NCI-H774 (cell line): ENCODE results near the gene RTL10.
"Not testable (repeated sequence)": the region's sequence is repeated elsewhere in the genome, so short reads cannot be mapped to it uniquely, and the experiment has no call there.

Source experiments
- DNase-seq: peaks from one replicate; lab custom pipeline; 2025; lab: John Stamatoyannopoulos, UW

RTL10 gene

DNA sequence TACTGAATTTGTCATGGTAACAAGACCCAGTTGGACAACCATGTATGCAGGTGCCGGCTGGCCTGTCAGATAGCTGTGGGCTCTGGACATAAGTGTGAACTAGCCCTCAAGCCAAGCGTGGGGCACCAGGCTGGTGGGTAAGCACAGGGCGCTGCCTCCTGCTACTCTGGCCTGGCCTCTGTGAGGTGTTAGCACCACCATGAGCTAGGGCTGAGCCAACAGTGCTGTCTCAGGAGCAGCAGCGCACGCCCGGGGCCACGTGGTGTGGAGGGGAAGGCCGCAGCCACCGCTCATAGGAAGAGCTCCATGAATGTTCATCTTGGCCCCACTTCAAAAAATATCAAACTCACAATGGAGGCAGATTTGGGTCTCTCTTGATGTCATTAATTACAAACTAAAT is 35.3 kb upstream of the RTL10 start:
- no peak for DNase-seq

DNA sequence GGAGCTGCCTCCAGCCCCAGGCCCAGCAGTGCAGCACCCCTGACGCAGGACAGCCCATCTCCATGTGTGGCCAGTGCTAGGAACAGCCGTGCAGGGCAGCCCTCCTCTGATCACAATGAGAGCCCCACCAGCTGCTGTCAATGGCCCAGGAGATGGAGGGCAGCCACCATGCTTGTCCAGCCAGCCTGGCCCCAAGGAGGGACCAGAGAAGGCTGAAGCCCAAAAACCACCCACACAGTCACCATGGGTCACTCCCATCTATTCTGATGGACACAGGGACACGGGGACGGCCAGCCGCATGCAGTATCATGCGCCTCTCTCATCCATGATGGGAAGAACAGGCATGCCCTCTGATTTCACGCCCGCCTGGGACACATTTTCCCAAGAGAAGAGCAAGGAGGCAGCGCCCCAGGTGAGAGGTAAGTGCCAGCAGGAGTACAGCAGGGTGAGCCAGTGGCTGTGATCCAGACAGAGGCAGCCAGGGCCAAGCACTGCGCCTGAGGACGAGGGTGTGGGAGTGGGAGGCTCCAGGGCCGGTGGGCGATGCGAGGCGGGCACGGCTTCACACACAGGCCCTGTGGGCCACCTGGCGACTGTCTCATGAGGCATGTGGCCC is 33.6 kb upstream of the RTL10 start:
- no peak for DNase-seq

DNA sequence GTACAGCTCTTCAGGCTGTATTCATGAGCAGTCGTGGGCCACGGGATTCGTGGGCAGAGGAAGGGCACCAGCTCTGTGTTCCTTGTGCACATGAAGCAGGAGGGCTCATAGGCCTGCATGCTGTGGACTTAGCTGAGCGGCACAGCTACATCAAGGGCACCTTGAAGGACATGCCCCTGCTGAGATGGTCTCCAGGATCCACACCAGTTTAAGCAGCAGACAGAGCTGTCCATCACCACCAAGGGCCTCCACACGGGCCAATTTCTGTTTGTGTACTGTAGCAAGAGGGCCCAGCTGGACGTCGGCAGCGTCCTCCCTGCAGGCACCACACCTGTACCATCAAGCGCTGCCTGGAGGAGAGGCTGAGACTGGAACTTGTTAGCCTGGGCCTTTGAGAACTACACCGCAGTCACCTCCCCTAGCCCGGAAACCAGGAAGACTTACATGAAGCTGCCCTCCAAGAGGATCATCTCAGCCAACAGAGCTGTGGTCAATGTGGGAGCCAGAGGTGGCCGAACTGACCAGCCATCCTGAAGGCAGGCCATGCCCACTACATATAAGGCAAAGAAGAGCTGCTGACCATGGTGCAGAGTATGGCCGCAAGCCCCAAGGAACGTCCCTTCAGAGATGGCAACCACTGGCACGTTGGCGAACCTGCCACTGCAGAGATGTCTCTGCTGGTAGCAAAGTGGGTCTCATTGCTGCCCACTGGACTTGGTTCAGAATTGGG is 32.7 kb upstream of the RTL10 start:
- no peak for DNase-seq

DNA sequence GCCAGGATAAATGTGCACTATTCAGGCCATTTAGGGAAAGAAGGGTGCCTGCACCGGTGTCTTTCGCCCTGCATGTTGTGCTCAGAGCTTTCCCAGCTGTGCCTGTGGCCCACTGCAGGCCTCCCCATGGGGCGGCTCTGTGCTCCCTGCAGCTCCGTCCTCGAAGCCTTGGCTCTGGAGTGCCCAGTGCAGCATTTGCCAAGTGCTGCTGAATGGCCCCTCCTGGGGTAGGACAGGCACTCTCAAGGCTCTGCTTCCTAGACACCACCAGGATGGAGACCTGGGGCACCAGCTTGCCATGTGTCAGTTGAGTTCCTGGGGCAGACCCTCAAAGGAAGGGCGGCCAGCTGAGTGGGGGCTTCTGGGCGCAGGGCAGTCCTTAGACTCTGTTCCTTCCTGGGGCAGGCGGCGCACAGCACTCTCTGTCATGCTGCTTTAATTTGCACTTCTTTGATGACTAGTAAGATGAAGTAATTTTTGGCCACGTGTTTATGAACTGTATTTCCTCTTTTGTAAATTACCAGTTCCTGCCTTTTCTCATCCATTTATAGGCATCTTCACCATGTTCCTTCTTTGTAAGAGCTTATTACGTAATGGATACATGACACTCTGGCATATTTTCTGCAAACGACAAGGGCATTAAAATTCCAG is 32.1 kb upstream of the RTL10 start:
- DNase-seq = no peak

DNA sequence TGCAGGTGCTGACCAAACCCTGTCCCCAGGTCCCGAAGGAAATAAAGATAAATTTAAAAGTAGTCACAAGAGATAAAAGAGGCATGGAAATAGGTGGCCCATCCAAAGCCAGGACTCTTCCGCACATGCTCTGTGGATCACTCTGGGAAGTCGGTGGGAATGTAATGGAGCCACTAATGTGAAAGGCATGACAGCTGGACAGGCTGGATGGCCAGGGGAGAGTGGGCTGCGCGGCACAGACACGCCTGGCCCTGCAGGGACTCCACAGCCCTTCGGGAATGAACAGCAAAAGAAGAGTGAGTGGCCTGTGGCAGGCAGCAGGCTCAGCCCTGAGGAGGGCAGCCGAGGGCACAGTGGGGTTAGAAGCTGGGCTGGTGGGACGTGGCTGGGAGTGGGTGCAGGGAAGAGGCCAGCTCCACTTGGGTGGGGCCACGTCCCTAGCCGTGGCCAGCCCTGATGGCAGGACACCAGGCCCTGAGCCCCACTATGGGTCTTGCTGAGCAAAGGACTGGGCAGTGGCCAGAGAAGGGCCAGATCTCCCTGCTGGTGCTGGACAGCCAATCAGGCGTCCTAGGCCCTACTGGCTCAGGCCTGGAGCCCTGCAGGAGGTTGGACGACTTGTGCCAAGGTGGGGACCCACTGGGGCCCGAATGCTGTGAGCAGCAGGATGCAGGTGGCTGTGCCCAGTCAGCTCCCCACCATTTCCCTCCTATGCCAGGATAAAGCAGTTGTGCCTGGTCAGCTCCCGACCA is 31.3 kb upstream of the RTL10 start:
- no peak for DNase-seq

DNA sequence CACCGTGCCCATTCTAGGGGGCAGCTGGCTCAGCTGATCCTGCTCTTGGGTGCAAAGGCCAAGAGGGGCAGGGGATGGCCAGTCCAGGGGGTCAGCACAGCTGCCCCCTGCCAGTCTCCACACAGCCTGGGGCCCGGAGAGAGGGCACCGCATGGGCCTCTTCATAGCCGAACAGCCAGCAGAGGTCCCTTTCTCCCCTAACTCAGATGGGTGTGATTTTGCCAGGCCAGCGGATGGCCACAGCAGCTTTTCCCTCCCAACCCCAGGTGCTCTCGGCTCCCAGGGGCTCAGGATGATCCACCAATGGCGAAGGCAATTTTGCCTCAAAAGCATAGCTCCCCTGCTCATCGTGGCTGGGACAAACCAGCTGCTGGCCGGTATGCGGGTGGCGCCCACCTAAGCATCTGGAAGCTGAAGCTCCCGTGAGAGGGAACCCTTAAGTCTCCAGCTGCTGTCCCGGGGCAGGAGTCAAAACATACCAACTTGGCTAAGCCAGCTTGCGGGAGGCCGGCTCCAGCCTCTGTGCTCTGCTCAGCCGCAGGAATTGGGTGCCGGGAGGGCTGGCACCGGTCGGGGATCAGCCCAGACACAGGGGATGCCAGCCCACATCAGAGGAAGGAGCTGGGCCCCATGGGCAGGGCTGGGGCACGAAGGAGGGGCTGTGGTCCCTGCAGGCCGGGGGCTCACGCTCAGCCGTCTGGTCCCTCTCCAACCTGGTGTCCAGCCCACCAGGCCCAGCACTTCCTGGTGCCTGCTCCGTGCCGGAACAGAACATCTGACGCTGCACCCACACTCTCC is 30.5 kb upstream of the RTL10 start:
- DNase-seq = no peak

DNA sequence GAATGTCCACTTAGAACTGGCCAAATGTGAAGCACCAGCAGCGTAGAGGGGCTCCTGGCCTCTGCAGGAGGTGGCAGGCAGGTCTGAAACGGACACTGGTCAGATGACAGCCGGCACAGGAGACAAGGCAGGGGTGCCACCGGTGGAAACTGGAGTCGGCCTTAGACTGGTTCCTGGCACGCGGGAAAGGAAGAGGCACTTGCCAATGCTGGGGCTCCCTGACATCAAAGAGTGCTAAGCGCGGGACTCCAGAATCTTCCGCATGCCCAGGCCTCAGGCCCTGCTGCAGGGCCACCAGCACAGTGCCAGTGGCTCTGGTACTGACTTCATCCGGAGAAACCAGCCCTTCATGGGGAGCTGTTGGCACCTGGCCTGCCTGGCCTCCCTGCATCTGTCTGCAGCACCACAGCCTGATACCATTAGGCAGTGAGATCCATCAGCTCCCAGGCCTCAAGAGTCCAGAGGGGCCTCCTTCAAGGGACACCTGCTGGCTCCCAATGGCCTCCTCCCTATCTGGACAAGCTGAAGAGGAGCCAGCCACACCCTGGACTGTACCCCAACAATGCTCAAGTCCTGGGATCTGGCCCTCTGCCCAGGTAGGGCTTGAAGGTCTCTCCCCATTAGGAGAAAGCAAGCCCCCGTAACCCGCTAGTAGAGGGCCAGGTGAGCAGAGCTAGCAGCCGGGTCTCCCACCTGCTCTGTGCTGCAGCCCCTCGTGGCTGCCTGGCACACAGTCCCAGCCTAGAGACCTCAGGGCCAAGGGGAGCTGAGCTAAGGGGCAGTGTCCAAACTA is 29.7 kb upstream of the RTL10 start:
- no peak for DNase-seq

DNA sequence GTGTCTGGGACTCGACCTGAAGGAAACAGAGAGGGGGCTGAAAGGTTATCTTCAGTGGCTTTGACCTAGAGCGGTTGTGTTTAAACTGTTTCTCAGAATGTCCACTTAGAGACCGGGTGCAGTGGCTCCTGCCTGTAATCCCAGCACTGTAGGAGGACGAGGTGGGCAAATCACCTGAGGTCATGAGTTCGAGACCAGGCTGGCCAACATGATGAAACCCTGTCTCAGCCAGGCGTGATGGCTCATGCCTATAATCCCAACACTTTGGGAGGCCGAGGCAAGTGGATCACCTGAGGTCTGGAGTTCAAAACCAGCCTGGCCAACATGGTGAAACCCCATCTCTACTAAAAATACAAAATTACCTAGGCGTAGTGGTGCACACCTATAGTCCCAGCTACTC is 28.8 kb upstream of the RTL10 start:
- not testable (repeated sequence) for DNase-seq

DNA sequence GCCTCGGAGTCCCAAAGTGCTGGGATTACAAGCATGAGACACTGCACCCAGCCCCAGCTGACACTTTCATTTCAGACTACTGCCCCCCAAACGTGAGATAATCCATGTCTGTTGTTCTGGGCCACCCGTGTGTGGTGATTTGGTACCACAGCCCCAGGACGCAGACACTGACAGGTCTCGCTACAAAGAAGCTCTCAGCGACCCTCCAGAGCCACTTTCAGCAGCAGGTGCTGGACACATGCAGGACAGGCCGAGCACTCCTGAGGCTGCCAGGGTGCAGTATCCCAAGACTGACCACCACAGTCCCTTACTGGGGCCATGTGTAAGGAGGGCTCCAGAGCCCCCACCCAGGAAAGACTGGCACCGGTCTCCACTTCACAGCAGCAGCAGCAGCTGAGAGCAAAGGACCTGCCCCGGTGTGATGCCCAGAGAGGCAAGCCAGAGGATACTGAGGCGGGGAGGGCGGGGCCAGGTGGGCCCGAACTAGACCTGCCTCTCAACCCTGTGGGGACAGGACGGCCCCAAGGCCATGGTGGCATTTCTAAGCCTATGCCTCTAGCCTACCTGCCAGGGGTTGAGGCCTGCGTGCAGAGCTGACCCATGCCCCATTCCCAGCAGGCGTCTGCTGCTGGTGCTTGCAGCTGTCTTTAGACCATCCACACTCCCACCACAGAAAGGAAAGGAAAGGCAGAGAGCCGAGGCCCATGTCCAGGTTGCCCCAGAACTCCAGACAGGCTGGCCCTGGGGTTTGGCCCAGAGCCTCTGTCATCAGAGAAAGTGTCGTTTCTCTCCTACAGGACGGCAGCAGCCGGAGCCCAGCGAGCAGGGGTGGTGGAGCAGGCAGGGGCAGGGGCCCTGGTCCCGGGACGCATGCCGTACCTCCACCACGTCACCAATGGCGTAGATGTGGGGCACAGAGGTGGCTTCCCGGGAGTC is 28.0 kb upstream of the RTL10 start:
- DNase-seq = no peak

DNA sequence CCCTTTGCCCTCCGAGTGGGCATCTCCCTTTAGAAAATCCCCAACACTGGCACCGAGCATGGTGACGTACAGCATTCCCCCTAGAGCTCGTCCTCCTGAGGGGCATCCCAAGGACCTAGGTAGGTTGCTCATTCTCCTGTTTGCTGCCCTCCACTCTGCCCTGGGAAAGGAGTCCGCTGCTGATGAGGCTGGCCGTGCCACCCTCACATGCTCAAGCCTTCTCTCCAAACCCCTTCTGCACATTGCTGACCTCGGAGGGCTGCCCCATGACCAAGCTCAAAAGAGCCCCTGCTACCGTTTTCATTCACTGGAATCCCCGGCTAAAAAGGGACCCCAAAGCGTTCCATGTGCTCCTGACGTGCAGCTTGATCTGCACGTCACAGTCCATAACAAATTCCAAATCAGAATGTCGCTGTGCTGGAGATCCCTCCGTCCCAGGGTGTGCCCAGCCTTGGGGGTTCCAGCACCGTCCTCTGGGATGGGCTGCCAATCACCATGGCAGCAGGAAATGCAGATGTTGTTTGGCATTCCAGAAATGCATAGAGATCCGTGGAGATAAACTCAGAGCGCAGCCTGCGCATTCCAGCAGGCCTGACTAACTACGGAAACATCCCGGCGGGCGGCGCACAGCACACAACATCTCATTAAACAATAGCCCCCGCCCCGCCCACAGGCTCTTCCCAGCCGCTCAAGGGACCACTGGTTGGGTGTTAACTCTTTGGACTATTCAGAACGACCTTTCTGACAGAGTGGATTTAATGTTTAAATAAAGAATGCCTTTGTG is 26.3 kb upstream of the RTL10 start:
- no peak for DNase-seq

DNA sequence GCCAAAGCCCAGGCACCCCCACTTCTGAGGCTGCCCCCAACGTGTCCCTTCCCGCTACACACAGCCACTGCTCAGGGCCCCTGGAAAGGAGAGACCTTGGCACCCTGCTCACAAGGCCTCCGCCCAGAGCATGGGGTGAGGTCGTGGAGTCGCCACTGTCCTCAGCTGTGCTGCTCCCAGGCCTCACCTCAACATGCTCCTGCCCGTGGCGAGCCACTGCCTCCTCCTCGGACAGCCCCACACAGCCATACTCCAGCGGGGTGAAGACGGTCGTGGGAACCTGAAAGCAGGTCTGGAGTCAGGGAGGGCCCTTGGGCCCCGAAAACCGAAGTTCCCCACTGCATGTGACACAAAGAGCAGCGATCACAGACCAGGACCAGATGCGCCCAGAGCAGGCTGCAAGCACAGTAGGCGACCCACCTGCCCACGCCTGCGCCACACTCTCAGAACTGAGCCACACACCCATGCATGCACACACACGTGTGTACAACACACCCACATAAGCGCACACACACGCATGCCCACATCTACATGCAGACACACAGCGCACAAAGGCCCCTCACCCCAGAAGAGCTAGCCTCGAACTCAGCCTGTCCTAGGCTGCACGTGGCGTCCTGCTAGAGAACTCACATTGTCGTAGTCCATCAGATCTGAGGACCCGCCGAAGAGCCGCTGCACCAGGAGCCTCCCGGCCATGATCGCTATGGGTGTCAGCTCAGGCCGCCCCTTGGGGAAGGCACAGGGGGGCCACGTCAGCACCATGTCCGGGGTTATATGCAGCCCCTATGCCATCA is 25.5 kb upstream of the RTL10 start:
- no peak for DNase-seq

DNA sequence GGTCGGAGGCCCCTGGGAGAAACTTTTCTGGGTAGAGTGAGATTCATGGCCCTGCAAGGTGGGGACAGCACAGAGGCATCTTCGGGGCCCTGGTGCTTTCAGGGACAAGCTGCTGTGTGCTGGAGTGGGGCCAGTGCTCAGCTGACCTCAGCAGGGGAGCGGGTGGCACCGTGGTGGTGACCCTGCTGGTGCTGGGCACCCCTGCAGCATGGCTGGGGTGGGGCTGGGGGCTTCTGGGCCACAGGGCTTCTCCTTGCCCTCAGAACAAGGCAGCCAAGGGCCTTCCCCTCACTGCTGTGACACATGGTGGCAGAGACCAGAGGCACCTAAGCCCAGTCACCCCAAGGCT is 24.9 kb upstream of the RTL10 start:
- DNase-seq = no peak

DNA sequence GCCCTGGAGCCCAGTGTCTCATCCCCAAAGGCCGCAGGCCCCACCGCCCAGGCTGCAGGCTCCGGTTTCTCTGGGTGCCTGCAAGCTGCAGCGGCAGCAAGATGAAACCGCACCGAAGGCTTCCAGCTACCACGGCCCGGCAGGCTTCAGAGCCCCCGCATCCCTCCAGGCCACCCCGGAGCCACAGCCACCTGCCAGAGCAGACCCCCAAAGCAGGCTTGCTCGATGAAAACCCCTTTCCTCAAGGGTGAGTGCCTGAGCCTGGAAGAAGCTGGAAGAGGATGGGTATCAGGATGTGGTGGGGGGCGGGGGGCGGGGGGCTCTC is 24.5 kb upstream of the RTL10 start:
- no peak for DNase-seq

DNA sequence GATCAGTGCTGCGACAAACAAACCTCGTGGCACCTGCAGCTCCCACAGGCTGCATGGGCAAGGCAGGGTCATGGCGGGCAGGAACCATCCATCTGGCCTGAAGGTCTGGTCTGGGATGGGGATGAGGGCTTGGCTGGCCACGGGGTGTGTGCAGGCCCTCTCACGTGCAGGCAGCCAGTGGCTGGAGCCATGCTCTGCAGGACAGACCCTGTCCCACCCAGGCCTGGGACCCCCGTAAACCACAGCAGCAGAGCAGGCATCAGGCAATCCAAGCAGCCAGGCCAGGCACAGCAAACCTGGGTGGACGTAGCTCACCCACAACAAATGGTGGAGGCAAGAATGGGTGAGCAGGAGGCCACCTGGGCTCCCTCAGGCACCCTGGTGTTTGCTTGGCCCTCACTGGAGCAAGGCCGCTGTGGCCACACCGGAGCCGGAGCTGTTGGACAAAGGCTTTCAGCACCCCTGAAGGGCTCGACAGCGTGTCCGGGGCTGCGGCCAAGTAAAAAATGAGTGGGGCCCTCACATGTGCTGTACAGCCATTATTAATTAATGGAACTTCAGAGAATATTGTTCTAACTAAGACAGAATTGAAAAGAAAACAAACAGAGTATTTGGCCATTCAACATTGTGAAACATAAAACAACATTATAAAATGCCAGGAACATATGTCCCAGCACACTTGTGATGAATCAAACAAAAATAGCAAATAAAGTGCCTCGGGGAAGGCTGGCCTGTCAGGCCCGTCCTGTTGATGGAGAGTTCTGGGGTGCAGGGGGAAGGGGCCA is 24.0 kb upstream of the RTL10 start:
- no peak for DNase-seq

DNA sequence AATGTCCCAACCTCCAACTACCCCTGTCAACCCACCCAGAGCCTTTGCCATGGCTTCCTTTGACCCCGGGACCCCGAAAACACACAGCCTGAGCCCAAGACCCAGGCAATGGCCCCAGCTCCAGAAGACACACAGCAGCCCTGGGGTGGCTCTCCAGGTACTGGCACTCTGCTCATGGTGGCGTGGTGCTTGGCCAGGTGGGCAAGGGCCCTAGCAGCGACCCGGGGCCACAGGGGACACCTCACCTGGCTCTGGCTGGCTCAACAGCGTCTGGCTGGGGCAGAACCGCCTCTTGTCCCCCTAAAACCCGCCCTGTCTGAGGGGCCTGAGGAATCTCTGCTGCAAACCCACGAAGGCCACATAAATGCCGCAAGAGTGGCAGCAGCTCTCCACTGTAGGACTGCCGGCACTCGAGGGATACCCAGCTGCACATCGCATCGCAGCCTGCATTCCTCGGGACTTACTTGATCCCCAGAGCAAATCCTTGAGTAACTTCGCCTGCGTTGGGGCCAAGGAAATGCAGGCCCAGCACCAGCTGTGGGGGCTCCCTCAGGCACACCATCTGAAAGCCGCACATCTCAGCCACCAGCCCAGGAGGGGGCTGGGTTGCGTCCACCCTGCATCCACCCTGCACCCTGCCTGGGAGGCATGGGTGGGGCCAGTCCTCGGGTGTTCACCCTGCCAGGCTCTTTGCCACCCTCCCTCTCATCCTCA is 23.1 kb upstream of the RTL10 start:
- DNase-seq = no peak

DNA sequence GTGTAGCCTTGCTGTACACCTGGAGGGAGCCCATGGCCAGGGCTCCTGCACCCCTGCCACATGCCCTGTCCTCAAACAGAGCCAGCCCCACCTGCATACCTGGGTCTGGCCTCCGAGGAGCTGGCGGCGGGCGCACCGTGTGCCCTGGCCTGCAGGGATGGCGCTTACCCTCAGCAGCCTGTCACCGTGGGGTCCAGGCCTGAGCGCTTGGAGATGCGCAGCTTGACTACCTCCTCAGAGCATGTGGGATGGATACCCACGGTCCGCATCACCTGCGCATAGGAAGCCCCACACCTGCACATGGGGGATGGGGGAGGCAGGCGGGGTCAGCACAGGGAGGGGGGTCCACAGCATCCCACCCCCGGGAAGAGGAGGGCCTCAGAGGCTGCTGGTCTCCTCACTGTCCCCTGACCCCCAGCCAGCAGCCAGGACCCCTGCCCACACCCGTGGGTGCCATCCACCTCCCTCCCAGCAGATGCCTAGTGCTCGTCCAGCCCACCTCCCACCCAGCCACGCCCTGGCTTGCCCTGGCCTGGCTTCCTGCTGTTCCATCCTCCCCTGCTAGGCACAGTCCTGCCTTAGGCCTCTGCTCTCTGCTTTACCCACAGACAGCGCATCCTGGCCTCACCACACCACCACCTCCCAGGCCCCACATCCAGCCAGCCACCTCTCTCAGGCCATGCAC is 22.4 kb upstream of the RTL10 start:
- no peak for DNase-seq
